ENCODE results near the gene MTMR1. TPM values are rescaled to one million over a fixed set of nuclear protein-coding genes. Genes with fewer than 3 reads are reported as not detected.

MTMR1 gene
- total RNA-seq, 4 donors from 2014 or later: 27.9 to 40.1 (median 32.0) TPM

GRCh38 chrX:150761176-150761818 is 68.1 kb downstream of the MTMR1 start:
- no peak for DNase-seq
- no peaks in the 10 kb centered on the region for H3K27me3 ChIP-seq
- H3K4me1 ChIP-seq: no peaks in the 10 kb centered on the region
- 88% methylated on average over 5 of the region's 7 CpGs; no CpG with 5 or more reads in 1 of the 2 donors for WGBS, 2 donors
- TF ChIP-seq CTCF (IDR thresholded peaks at IDR 0.05) (no peak), POLR2A (IDR thresholded peaks at IDR 0.05) (no peak)
- no peak overlapping the region for H3K27ac ChIP-seq
- no peaks in the 10 kb centered on the region for H3K9me3 ChIP-seq
- intact Hi-C loops (cut with DNase I): no loop called here
- peaks cover 0 to 64% (median 0%) of the 10 kb centered on the region in 3 donors for H3K36me3 ChIP-seq
- H3K4me3 ChIP-seq: no peak overlapping the region

GRCh38 chrX:150761819-150762216 is 68.6 kb downstream of the MTMR1 start:
- peaks cover 0 to 61% (median 0%) of the 10 kb centered on the region in 3 donors for H3K36me3 ChIP-seq
- no peak for TF ChIP-seq POLR2A (IDR thresholded peaks at IDR 0.05)
- TF ChIP-seq CTCF (IDR thresholded peaks at IDR 0.05): no peak
- WGBS, 2 donors: 80 to 100% methylated on average over 1 to 5 of the region's 8 CpGs
- peaks cover 0 to 2% (median 0%) of the 10 kb centered on the region in 3 donors for H3K4me1 ChIP-seq
- H3K27ac ChIP-seq: no peak overlapping the region
- no peak overlapping the region for H3K4me3 ChIP-seq
- DNase-seq: no peak
- intact Hi-C loops (cut with DNase I): no loop called here
- no peaks in the 10 kb centered on the region for H3K27me3 ChIP-seq
- no peaks in the 10 kb centered on the region for H3K9me3 ChIP-seq

- intact Hi-C loops (cut with DNase I): no loop called here
- Histone ChIP-seq H3K36me3 (peaks cover 0 to 54% (median 0%) of the 10 kb centered on the region in 3 donors), H3K27me3 (no peaks in the 10 kb centered on the region), H3K9me3 (no peaks in the 10 kb centered on the region), H3K4me3 (no peak overlapping the region), H3K27ac (no peak overlapping the region), H3K4me1 (peaks cover 0 to 9% (median 0%) of the 10 kb centered on the region in 3 donors)
- TF ChIP-seq POLR2A (IDR thresholded peaks at IDR 0.05): no peak
- no peak for TF ChIP-seq CTCF (IDR thresholded peaks at IDR 0.05)
- WGBS, 2 donors: 90 to 93% methylated on average over 14 to 17 of the region's 36 CpGs
- no peak for DNase-seq
These were observed 69.3 kb downstream of the MTMR1 start for GRCh38 chrX:150762258-150763165.

- Histone ChIP-seq H3K36me3 (peaks cover 0 to 46% (median 0%) of the 10 kb centered on the region in 3 donors), H3K4me3 (no peak overlapping the region), H3K4me1 (peaks cover 0 to 18% (median 0%) of the 10 kb centered on the region in 3 donors), H3K27ac (no peak overlapping the region), H3K9me3 (no peaks in the 10 kb centered on the region), H3K27me3 (no peaks in the 10 kb centered on the region)
- TF ChIP-seq CTCF (IDR thresholded peaks at IDR 0.05): no peak
- no peak for TF ChIP-seq POLR2A (IDR thresholded peaks at IDR 0.05)
- intact Hi-C loops (cut with DNase I): no loop called here
- WGBS, 2 donors: 77 to 85% methylated on average over 8 to 9 of the region's 13 CpGs
- no peak for DNase-seq
These were observed 70.2 kb downstream of the MTMR1 start for GRCh38 chrX:150763303-150763797.

- no peak for TF ChIP-seq CTCF (IDR thresholded peaks at IDR 0.05)
- TF ChIP-seq POLR2A (IDR thresholded peaks at IDR 0.05): no peak
- Histone ChIP-seq H3K4me1 (peaks cover 0 to 21% (median 0%) of the 10 kb centered on the region in 3 donors), H3K9me3 (no peaks in the 10 kb centered on the region), H3K36me3 (peaks cover 0 to 42% (median 0%) of the 10 kb centered on the region in 3 donors), H3K27me3 (no peaks in the 10 kb centered on the region), H3K27ac (no peak overlapping the region), H3K4me3 (no peak overlapping the region)
- 84 to 87% methylated on average over 5 to 8 of the region's 9 CpGs for WGBS, 2 donors
- intact Hi-C loops (cut with DNase I): no loop called here
- DNase-seq: no peak
These were observed 70.6 kb downstream of the MTMR1 start for GRCh38 chrX:150763810-150764209.
